SK-N-SH (cell line): ENCODE results near the gene HEG1.

Experiments used
- CHD2 ChIP-seq: fragments of 150-350 bp; IDR thresholded peaks from 2 replicates; pipeline ENCODE4 v1.6.1; 2018; ENCODE audit warnings: low read length; ENCODE audit not compliant: partially characterized antibody
- FOXM1 ChIP-seq: IDR thresholded peaks from 2 replicates; pipeline ENCODE4 v1.4.0; 2012; ENCODE audit warnings: low read depth, mild to moderate bottlenecking
- NRF1 ChIP-seq: IDR thresholded peaks from 2 replicates; pipeline ENCODE4 v1.6.1; 2012; ENCODE audit warnings: low read depth, mild to moderate bottlenecking, low read length
- TAF1 ChIP-seq: IDR thresholded peaks from 2 replicates; pipeline ENCODE4 v1.6.1; 2012; ENCODE audit warnings: low read depth, mild to moderate bottlenecking, low read length, moderate library complexity, borderline replicate concordance
- USF2 ChIP-seq: fragments of 150-350 bp; IDR thresholded peaks from 2 replicates; pipeline ENCODE4 v1.6.1; 2017; ENCODE audit warnings: antibody characterized with exemption, low read length, low read depth, borderline replicate concordance
- ZBTB33 ChIP-seq: IDR thresholded peaks from 2 replicates; pipeline ENCODE4 v1.4.0; 2012; ENCODE audit warnings: low read depth, borderline replicate concordance
- TF ChIP-seq, protein P1 (sequence below): fragments of 200-600 bp; sonication (generic); IDR thresholded peaks from 2 replicates; pipeline ENCODE4 v1.6.1; 2017; ENCODE audit warnings: antibody characterized with exemption, mild to moderate bottlenecking, moderate library complexity
- TF ChIP-seq, protein P2 (sequence below): IDR thresholded peaks from 2 replicates; pipeline ENCODE4 v1.4.0; 2012; ENCODE audit warnings: low read depth
- TF ChIP-seq, protein P3 (sequence below): IDR thresholded peaks from 2 replicates; pipeline ENCODE4 v1.6.1; 2012; ENCODE audit warnings: mild to moderate bottlenecking, low read depth, low read length, moderate library complexity
- TF ChIP-seq, protein P4 (sequence below): IDR thresholded peaks from 2 replicates; pipeline ENCODE4; 2012

- TF ChIP-seq, protein P1, sequence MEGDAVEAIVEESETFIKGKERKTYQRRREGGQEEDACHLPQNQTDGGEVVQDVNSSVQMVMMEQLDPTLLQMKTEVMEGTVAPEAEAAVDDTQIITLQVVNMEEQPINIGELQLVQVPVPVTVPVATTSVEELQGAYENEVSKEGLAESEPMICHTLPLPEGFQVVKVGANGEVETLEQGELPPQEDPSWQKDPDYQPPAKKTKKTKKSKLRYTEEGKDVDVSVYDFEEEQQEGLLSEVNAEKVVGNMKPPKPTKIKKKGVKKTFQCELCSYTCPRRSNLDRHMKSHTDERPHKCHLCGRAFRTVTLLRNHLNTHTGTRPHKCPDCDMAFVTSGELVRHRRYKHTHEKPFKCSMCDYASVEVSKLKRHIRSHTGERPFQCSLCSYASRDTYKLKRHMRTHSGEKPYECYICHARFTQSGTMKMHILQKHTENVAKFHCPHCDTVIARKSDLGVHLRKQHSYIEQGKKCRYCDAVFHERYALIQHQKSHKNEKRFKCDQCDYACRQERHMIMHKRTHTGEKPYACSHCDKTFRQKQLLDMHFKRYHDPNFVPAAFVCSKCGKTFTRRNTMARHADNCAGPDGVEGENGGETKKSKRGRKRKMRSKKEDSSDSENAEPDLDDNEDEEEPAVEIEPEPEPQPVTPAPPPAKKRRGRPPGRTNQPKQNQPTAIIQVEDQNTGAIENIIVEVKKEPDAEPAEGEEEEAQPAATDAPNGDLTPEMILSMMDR: no peak
- TF ChIP-seq NRF1 (no peak), FOXM1 (no peak), CHD2 (no peak), USF2 (no peak), ZBTB33 (no peak), TAF1 (no peak)
- TF ChIP-seq, protein P2, sequence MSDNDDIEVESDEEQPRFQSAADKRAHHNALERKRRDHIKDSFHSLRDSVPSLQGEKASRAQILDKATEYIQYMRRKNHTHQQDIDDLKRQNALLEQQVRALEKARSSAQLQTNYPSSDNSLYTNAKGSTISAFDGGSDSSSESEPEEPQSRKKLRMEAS: no peak
- TF ChIP-seq, protein P3, sequence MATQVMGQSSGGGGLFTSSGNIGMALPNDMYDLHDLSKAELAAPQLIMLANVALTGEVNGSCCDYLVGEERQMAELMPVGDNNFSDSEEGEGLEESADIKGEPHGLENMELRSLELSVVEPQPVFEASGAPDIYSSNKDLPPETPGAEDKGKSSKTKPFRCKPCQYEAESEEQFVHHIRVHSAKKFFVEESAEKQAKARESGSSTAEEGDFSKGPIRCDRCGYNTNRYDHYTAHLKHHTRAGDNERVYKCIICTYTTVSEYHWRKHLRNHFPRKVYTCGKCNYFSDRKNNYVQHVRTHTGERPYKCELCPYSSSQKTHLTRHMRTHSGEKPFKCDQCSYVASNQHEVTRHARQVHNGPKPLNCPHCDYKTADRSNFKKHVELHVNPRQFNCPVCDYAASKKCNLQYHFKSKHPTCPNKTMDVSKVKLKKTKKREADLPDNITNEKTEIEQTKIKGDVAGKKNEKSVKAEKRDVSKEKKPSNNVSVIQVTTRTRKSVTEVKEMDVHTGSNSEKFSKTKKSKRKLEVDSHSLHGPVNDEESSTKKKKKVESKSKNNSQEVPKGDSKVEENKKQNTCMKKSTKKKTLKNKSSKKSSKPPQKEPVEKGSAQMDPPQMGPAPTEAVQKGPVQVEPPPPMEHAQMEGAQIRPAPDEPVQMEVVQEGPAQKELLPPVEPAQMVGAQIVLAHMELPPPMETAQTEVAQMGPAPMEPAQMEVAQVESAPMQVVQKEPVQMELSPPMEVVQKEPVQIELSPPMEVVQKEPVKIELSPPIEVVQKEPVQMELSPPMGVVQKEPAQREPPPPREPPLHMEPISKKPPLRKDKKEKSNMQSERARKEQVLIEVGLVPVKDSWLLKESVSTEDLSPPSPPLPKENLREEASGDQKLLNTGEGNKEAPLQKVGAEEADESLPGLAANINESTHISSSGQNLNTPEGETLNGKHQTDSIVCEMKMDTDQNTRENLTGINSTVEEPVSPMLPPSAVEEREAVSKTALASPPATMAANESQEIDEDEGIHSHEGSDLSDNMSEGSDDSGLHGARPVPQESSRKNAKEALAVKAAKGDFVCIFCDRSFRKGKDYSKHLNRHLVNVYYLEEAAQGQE: no peak
- TF ChIP-seq, protein P4, sequence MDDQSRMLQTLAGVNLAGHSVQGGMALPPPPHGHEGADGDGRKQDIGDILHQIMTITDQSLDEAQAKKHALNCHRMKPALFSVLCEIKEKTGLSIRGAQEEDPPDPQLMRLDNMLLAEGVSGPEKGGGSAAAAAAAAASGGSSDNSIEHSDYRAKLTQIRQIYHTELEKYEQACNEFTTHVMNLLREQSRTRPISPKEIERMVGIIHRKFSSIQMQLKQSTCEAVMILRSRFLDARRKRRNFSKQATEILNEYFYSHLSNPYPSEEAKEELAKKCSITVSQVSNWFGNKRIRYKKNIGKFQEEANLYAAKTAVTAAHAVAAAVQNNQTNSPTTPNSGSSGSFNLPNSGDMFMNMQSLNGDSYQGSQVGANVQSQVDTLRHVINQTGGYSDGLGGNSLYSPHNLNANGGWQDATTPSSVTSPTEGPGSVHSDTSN: no peak
Measured at GRCh38 chr3:124942613-124943012, 113.2 kb downstream of the HEG1 start.
